NK-92 treated with Interleukin-12 subunit alpha and Interleukin-12 subunit beta, amount 100 ng/mL, for 24 hours (cell line): ENCODE results near the gene CREG1.

Experiments
- DNase-seq: peaks from one replicate; lab custom pipeline; 2025; lab: John Stamatoyannopoulos, UW

The CREG1 gene

DNA sequence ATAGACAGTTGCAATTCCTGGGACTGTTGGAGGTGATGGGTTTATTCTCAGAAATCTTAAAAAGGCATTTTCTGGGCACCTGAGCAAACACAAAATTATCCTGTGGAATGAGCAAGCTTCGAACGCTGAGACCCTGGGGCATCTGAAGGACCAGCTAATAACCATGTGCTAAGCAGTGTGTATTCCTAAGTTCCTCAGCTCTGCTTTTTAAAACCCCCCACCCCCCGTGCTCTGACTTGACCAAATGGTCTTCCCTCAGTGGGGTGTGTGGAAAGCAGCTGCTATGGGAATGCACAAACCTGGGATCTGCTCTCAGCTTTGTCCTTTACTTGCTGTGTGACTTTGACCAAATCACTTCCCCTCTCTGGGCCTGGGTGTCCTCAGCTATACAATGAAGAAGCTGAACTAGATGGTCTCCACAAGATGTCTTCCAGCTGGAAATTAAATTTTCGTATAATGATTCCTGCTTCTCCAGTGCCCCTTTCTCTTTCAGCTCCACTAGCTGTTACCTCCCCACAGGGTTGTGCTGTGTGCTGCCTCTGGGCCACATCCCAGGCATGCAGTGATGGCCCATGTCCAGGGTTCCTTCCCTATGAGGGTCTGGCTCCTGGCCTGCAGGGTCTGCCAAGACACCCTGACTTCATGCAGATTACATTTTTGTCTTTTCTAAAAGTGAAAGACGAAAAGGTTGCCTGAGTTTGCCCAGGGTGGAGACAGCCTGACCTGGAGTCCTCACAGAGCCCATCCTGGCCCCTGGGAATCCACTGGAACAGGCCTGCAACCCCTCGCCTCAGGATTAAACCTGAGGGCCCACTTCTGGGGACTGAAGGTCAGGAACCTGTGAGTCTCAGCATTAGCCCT is 20.4 kb downstream of the CREG1 start:
- no peak for DNase-seq

DNA sequence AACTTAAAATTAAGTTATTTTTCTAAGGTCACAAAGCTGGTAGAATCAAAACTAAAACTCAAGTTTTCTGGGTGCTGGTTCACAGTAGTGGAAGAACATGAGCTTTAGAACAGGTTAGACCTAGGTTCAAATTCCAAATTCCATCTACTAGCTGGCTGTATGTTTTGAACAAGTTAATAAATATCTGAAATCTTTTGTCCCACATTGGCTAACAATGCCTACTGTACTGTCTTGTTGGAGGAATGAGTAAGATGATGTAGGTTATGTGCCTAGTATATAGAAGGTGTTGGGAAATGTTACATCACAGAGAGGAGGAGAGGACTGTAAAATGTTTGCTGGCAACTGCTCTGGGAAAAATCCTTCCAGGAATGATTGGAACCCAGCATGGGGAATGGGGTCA is 21.2 kb downstream of the CREG1 start:
- no peak for DNase-seq

DNA sequence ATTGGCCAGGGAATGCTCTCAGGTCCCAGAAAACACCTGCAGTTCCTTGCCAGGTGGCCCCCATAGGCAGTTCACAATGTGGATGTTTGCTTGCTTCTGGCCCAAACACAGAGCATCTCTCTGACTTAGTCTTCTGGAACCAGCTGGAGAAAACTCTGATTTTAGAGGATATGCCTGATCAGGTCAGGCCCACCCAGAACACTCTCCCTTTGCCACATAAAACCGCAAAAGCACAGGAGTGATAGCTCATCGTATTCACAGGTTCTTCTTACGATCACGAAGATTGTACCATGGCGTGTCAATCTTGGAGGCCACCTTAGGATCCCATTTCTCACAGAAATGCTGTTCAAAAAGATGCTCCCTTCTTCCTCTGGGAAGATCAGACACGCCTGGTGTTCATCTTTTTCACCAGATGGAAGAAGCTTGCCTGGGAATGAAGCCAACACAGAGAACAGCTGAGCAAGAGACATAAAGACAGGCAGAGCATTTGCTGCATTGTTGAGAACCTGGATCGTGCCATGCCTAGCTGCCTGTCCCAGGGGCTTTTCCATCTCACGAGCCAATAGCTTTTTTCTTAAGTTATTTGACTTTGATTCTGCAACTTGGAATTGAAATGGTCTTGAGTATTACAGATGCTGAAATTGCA is 23.6 kb downstream of the CREG1 start:
- DNase-seq, result no peak

DNA sequence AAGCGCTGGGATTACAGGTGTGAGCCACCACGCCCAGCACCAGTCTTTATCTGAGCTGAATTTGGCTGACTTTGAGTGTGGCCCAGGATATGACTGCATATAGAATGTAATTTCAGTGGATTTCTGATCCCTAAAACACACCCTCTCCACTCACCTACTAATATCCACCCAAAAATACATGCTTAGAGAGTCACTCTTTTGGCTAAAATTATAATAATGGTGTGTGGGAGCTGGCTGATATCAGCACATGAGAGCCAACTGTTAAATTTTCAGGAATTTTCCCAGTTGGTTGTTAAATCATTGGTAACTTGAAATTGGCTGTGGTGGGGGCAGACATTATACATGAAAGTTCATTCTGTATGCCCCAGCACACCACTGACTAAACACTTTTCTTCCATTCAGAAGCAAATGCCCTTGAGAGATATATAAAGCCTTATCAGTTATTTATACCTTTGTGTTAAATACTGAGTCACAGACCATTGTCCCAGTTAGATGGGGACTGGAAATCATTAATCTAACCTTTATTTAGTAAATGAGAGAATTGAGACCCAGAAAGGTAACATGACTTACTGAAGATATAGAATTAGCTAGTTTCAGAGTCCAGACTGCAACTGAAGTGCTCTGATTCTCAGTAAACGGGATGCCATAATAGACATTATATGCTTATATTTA is 25.4 kb downstream of the CREG1 start:
- no peak for DNase-seq

DNA sequence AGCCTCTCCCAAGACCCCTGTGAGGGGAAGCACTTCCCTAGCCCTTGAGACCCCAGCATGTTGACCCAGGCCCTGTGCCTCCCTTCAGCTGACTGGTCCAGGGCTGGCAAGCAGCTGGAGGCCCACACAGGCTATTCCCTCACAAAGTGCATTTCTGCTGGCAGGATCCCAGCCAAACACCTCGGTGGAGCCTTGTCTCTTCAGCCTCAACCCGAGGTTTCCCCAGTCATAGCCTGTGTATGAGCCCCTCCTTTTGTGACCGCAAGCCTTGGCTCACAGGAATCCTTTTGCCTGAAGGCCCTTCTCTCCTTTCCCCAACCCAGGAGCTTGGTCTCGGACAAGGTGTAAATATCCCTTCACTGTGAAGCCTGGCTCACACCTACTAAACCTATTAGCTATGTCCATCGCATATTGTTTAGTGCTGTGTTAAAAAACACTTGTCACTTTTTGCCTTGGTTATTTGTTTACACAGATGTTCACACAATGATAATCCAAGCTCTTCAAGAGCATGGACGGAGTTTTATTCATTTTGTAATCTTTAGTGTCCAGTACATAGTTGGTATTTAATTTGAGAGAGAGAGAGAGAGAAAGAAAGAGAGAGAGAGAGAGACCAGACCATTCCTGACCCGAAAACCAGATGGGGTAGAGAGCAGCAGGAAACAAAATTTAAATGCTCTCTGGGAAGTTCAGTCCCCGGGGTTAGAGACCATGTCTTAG is 26.7 kb downstream of the CREG1 start:
- no peak for DNase-seq

DNA sequence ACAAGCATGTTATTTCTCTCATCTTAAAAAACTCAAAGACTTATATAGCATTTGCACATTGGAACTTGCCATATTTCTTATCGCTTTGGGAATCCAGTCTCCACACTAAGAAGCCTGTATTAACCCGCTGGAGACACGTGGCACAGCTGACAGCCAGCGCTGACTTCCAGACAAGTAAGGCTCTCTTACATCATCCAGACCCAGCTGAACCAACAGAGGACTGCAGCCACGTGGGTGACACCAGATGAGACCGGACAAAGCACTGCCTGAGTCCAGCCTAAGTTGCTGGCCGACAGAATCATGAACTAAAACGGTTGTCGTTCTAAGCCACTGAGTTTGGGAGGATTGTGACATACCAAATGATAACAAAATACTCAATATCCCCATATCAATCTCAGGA is 28.9 kb downstream of the CREG1 start:
- no peak for DNase-seq

DNA sequence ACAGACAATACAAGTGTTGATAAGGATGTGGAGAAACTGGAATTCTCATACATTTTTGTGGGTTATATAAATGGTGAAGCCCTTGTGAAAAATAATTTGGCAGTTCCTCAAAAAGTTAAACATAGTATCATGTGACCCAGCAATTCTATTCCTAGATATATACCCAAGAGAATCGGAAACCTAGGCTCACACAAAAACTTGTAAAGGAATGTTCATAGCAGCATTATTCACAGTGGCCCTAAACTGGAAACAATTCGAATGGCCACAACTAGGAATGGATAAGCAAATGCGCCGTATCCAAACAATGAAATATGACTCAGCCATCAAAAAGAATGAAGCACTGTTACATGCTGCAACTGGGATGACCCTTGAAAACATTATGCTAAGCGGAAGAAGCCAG is 31.3 kb downstream of the CREG1 start:
- no peak for DNase-seq

DNA sequence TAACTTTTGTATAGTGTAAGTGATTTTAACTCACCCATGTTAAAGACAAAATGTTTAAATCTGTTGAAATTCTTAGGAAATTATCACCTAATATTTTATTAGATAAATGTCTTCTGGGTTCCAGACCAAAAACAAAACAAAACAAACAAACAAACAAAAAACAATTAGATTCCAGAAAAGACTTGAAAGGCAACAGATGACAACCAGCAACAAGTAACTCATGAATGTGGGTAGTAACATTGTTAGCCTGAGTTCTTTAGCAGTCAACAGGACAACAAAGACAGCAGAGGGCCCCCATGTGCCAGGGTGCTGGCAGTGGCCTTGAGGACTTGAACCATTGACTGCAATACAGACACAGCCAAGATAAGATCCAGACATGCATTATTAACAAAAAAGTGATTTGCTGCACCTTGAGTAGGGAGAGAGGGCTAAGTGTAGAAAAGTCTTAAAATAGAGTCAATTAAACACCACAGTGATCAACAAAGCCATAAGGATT is 32.8 kb downstream of the CREG1 start:
- peak; percentile 5 for DNase-seq

DNA sequence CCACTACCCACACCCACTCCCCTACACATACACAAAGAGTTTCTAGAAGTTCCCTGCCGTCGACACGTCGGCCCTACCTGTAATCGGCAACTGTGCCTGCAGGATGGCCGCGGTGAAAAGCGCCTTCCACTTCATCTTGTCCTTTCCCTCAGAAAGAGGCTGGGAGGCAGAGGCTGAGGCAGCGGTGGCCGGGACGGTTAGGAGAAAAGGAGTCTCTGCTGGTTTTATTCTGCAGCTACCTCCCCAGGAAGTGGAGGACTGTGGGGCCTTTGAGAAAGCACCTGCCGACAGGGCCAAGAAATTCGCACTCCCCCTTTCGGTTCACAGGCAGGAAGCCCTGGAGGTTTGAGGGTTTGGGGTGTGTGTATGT is 35.2 kb downstream of the CREG1 start, which contains the start of gene CD247:
TSS of gene CD247 (minus strand) at position 199 of the 370 bp plus-strand sequence. CDS start at position 135, 64 bp downstream.
- peak; percentile 64 for DNase-seq

DNA sequence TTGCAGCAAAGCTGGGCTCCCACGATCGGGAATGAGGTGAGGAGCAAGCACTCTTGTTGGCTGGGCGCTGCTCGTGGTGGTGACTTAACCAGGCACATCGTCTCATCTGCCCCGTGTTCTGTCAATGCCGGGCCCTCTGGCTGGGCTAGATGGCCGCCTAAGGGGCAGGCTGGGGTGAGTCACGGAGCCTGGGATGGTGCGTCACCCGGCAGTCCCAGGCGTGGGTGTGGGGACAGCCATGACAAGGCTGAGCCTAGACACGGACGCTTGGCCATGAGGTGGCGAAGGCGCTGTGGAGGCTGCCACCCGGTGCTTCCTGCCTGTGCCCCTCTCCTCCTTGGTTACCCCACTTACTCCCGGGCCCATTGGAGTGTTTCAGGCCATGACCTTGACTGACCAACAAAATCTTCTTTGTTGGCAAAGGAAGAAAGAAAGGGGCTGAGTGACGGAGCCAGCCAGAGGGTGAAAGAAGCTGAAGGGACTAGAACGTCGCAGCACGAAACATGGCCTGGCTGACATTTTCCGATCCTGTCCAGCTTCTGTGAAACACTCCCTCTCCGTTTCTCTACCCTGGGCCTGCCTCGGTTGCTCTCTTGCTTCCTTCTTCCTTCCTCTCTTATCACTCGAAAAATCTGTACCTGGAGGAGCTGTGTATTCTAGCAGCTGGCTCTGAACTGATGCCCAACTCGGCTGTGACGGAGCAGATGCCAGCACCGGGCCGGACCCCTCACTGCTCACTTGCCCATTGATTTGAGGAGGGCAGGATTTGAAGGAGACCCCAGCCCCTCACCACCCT is 35.8 kb downstream of the CREG1 start:
- peak; percentile 94 for DNase-seq

DNA sequence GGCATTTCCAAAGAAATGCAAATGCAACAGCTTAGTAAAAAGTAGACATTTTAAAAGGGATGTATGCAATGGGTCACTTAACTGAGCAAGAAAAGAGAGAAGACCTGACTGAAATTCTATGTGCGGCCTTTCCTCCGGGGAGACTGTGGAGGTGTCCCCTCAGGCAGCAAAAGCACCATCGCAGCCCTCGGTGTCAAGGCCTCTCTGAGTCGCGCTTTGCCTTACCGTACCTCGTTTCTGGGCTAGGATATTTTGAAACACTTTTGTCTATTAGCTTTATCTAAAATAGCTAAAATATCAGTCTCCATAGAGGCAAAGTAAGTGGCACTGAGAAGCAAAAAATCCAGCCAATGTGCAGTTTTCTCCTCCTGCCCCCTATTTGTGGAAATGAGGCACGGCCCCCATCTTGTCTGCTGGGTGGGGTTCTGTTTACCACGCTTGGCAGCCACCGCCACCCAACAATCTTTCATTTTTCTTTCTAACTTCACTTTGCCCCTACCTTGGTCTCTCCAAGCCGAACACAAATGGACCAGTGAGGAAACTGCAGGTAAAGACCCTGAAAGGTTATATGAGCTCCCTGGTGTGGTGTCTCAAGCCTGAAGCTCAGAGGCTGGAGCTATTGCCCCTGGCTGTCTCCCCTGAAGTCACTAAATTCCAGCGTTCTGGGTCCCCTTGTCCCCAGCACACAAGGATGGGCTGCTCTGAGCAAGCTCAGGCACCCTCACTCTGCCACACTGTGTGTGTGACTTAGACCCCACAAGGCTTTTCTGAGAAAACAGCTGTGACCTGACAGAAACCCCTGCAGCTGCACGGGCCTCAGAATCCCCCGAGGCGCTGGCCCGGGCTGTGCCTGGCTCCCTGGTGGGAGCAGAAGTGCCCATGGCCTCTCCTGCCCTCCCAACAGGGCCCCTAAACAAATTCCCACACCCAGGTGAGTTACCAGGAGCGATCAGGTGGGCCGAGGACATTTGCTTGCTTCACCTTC is 36.9 kb downstream of the CREG1 start:
- no peak for DNase-seq

DNA sequence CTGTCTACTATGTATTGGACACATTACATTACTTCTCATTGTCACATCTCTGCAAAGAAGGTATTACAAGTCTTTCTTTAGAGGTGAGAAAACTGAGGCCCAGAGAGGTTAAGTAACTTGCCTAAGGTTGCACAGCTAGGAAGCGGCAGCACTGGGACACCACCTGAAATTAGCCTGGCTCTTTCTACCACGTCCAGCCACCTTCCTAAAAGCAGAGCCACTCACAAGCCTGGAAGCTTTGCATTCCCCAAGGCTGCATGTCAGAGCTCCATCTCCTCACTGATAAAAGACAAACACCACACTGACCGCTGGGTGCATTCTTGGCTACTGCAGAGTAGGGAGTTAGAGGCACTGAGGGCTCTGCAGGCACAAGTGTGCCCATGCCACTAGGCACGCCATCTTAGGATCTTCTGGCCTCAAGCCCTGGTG is 37.7 kb downstream of the CREG1 start:
- DNase-seq, result no peak

DNA sequence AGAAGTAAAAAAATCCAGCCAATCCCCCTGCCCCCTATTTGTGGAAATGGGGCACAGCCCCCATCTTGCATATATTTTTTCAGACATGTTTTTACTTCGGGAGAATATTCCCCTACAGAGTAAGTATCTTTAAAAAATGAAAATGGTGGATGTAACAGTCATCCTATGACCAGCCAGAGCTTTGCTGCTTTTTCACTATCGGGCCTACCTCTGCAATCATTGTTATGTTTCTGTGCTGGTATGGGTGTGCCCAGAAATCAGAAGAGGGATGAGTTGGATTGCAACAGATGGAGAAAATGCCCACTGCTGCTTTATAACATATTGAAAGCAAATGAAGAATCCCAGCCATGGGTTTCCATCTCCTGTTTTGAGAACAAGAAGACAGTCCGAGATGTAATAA is 38.1 kb downstream of the CREG1 start:
- DNase-seq, result no peak

DNA sequence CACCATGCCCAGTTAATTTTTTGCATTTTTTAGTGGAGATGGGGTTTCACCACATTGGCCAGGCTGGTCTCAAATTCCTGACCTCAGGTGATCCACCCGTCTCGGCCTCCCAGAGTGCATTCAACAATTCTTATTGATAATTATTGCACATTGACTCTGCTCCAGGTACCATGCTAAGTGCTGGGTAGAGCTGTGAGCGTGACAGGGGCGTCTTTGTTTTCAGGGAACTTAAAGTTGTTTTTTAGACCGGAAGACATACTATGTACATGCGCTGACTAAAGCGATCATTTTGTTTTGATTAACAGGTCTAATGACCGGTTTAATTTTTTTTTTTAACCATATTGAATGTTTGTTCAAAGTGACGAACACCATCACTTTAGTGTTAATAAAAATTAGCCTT is 39.3 kb downstream of the CREG1 start:
- DNase-seq, result no peak

DNA sequence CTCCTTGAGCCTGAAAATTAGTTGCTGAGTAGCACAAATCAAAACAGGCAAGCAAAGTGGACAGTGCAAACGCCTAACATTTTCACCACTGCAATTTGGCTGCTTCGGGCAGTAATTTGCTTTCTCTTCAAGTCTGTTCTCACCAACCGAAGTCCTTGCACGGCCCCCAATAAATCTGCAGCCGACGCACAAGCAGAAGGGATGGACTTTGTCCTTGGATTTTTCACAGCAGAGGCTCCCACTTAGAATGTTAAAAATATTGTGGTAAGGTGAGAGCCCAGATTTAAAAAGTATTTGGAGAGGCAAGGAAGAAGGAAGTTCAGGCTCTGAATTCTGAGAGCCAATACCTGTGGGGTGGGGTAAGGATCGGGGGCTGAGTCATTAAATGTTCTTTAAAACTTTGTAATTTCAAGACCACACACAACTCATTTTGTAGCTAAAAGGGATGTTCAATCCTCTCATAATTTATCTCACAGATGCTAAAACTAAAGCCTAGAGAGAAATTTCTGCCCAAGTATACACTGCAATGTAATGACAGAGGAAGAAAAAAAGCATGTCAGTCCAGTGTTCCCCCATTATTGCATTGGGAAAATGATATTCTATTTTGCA is 41.4 kb downstream of the CREG1 start:
- DNase-seq, result no peak

DNA sequence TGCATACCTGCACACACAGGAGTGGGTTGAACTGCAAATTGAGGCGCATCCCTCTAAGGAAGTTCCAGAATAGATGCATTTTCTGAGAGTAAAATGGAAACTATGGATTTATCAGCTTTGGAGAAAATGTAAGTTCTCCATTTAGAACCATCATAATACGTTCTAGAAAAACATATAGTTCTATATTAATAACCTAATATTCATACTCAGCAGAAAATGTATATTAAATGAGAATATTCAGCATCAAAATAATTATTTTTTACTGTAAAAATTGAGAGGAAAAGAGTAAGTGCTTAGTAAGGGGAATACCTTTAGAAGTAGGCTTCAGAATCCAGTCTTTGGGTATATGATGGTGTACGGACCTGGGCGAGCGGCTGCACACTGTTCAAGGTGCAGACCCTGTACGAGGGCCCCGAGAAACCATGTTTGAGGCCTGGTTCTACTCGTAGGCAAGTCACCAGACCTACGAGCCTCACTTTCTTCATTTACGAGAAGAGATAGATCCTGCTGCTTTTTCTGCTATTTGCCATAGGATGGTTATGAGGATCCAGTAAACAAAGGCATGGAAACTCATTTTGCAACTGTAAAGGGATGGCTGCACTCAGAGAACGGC is 42.1 kb downstream of the CREG1 start:
- DNase-seq, result no peak

DNA sequence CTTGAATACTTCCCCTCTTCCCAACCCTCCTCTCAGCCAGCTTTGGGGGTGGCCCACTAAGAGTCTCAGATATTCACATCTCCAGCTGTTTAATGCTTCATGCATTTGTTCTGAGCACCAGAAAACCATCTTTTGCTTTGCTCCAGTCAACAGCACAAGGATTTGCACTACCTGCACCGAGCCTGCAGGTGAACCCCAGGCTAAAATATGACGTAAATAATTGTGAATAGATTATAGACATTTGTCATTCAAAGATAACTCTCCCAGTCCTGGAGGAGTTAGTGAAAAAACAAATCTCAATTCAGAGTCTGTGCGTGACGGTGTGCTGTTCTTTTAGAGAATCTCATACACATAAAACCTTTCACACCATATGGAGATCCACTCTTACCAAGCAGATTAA is 42.7 kb downstream of the CREG1 start:
- DNase-seq, result no peak

DNA sequence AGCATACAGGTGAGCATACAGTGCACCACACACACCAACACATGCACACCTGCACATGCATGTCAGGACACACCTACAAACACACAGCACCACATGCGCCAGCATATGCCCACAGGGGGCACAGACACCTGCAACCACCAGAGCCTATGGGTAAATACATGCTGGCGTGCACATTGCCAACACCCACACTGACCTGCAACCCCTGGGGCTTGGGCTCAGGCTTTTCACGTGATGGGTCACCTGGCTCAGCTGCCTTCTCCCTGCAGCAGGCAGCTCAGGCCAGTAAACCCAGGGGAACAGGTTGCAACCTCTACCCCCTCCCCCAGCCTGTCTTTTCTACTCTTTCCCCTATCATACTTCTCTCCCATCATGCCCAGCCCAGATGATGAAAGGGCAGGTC is 43.3 kb downstream of the CREG1 start:
- DNase-seq, result no peak

DNA sequence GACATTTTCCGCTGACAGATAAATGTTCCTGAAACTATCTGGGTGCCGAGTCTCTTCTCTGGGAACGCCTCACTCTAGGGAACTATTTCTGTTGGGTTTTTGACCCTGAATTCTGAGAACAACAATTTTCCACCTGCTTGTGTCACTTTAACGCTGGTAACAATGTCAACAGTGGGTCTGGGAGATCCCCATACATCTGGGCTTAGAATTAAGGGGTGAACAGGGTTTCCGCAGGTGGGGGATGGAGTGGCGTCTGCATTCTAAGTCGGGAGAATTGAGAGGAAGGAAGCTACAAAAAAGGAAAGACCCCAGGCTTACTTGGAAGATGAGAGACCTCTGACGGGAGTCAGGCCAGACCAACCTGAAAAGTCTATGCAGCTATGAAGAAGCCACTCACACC is 44.0 kb downstream of the CREG1 start:
- no peak for DNase-seq
